ENCODE measurements around the gene FBXL16.

Gene FBXL16

GRCh38 chr16:660459-661183, 45.0 kb downstream of the FBXL16 start:
- Histone ChIP-seq H3K9ac (no peak overlapping the region), H3K27me3 (ENCODE audit: control insufficient read depth, insufficient read depth, low read length) (no peaks in the 10 kb centered on the region), H3K4me2 (ENCODE audit: low read length) (peak overlapping the region; percentile 53), H2AFZ (peak overlapping the region; percentile 78), H3K4me3 (ENCODE audit: low read depth, low read length) (peak overlapping the region; percentile 20), H3K27ac (peak overlapping the region; percentile 74), H3K4me1 (peaks cover 4% of the 10 kb centered on the region), H3K79me2 (no peaks in the 10 kb centered on the region), H3K36me3 (ENCODE audit: control insufficient read depth, insufficient read depth, low read length) (no peaks in the 10 kb centered on the region), H3K9me3 (ENCODE audit: control insufficient read depth, low read length) (no peaks in the 10 kb centered on the region)
- TF ChIP-seq CTCF (IDR thresholded peaks at IDR 0.05) = peak; percentile 43

- no peaks in the 10 kb centered on the region for H3K79me2 ChIP-seq
- peaks cover 4% of the 10 kb centered on the region for H3K4me1 ChIP-seq
- no peak overlapping the region for H3K9ac ChIP-seq
- H3K36me3 ChIP-seq (ENCODE audit: control insufficient read depth, insufficient read depth, low read length) = no peaks in the 10 kb centered on the region
- H3K4me2 ChIP-seq (ENCODE audit: low read length) = peak overlapping the region; percentile 53
- no peak for TF ChIP-seq CTCF (IDR thresholded peaks at IDR 0.05)
- peak overlapping the region; percentile 61 for H3K27ac ChIP-seq
- peak overlapping the region; percentile 78 for H2AFZ ChIP-seq
- H3K4me3 ChIP-seq (ENCODE audit: low read depth, low read length) = peak overlapping the region; percentile 20
- no peaks in the 10 kb centered on the region for H3K27me3 ChIP-seq (ENCODE audit: control insufficient read depth, insufficient read depth, low read length)
- no peaks in the 10 kb centered on the region for H3K9me3 ChIP-seq (ENCODE audit: control insufficient read depth, low read length)
These were observed 45.5 kb downstream of the FBXL16 start for GRCh38 chr16:660132-660458.

GRCh38 chr16:659618-660017, 46.0 kb downstream of the FBXL16 start:
- Histone ChIP-seq H3K36me3 (ENCODE audit: control insufficient read depth, insufficient read depth, low read length) (no peaks in the 10 kb centered on the region), H3K4me1 (peaks cover 4% of the 10 kb centered on the region), H3K4me3 (ENCODE audit: low read depth, low read length) (no peak overlapping the region), H3K79me2 (no peaks in the 10 kb centered on the region), H3K27ac (no peak overlapping the region), H3K9me3 (ENCODE audit: control insufficient read depth, low read length) (no peaks in the 10 kb centered on the region), H3K4me2 (ENCODE audit: low read length) (no peak overlapping the region), H3K9ac (no peak overlapping the region), H2AFZ (no peak overlapping the region), H3K27me3 (ENCODE audit: control insufficient read depth, insufficient read depth, low read length) (no peaks in the 10 kb centered on the region)
- no peak for TF ChIP-seq CTCF (IDR thresholded peaks at IDR 0.05)

GRCh38 chr16:658679-659571, 46.7 kb downstream of the FBXL16 start:
- Histone ChIP-seq H2AFZ (no peak overlapping the region), H3K9me3 (ENCODE audit: control insufficient read depth, low read length) (no peaks in the 10 kb centered on the region), H3K4me3 (ENCODE audit: low read depth, low read length) (no peak overlapping the region), H3K4me1 (peaks cover 4% of the 10 kb centered on the region), H3K79me2 (no peaks in the 10 kb centered on the region), H3K27ac (no peak overlapping the region), H3K9ac (no peak overlapping the region), H3K4me2 (ENCODE audit: low read length) (no peak overlapping the region), H3K36me3 (ENCODE audit: control insufficient read depth, insufficient read depth, low read length) (no peaks in the 10 kb centered on the region), H3K27me3 (ENCODE audit: control insufficient read depth, insufficient read depth, low read length) (no peaks in the 10 kb centered on the region)
- TF ChIP-seq CTCF (IDR thresholded peaks at IDR 0.05) = no peak

Measured in parathyroid adenoma (tissue), 2 donors.